Stimulated activated CD4-positive, alpha-beta T cell treated with anti-CD3 and anti-CD28 coated beads, Interleukin-12 subunit alpha, Interleukin-12 subunit beta, amount 100 ng/mL, for 4 hours (primary cell): ENCODE results near the gene MEX3B.
"Not testable (repeated sequence)": the region's sequence is repeated elsewhere in the genome, so short reads cannot be mapped to it uniquely, and the experiment has no call there.

Experiments used
- DNase-seq: peaks from one replicate; pipeline ENCODE4 v3.0.0-alpha.2; 2020

The MEX3B gene

DNA sequence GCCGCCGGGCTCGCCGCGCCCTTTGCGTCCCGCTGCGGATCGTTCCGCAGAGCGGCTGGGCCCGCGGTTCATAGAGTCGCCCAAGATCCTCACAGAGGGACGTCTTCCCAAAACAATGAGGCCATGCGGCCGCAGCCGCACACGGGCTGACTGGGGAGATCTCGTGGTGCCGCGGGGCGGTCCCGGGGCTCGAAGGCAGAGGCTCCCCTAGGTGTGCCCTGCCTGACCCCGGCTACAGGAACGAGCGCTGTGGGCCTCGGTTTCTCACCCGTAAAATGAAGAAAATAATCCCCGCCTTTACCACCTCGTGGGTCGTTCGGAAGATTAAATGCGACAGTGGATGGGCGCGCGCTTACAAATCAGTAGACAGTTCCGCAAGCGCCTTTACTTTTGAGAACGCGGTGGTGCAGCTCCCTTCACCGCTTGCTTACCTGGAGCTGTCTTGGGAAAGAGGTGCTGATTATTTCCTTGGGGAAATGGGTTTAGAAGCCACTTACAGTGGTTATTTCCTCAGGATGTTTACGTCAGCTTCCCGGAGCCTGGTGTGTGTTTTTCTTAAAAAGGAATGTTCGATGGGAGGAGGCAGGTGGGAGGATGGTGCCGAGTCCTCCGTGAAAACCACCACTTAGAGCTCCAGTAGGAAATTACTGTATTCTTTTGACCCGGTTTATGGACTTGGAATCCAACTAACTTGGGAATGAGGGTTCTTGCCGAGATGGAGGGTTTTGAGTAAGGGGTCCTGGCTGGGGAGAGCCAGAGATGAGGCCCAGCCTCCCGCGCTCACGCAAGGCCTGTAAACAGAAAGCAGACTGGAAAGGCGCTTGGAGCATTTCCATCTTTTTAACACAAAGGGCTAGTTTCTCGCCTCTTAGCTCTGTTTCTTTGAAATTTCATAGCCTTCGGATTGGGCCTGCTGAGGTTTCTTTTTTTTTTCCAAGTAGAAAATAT is 1.9 kb upstream of the MEX3B start:
- no peak for DNase-seq

DNA sequence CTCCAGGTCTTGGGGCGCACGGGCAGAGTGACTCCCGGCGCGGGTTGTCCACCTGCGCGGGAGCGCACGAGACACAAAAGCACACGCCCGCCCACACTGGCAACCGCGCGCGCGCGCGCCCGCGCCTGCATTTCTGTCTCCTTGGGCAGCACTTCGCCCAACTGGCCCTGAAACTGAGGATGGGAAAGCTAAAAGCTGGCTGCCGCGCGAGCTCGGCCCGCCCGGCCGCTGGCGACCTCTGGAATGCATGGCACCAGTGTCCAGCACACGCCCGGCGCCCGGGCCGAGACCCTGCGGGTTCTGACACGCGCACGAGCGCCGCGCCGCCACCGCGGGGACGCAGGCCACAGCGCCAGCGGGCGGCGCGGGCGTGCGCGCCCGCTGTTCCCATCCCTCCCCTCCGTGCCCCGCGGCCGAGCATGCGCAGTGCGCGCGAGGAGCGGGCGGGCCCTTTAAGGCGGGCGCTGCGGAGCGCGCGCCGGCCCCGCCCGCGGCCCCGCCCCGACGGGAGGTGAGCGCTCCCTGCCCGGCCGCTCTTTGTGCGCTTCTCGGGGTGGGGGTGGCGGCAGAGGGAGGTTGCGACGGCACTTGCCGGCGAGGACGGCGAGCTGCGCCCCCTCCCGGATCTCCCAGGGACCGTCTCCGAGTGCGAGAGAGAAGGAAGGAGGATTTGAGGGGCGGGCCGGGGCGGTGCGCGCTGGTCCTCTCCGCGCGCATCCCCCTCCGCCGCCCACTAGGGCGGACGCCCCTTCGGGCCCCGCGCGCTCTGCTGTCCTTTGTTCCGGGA is 1.0 kb upstream of the MEX3B start:
- DNase-seq: peak; percentile 84

DNA sequence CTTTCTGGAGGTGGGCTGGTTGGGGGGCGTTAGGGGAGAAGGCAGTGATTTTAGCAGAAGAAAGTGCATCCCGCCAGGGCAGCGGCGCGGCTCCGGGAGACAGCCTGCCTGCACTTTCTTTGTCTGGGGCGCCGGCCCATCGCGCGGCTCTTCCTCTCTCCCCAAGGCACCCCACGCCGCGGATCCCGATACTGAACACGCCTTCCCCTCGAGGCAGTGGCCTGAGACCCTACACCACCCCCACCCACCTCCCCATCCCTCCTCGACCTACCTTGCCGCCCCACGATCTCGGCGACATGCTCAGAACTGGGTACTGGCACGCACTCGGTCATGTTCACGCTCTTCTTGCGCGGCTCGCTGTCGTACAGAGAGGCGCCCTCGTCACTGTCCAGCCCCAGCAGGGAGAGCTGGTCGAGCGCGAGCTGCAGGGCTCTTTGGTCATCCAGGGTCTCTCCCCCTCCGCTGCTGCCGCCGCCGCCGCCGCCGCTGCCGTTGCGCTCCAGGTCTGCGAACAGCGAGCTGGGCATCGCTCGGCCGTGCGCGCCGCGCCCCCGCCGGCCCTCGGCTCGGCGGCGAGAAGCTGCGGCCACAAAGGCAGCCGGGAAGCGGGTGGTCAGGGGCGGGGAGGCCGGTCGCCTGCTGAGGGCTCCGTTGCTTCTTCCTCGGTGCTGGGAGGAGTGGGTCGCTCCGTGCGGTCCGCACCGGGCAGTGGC is 483 bp downstream of the MEX3B start:
- DNase-seq: no peak

DNA sequence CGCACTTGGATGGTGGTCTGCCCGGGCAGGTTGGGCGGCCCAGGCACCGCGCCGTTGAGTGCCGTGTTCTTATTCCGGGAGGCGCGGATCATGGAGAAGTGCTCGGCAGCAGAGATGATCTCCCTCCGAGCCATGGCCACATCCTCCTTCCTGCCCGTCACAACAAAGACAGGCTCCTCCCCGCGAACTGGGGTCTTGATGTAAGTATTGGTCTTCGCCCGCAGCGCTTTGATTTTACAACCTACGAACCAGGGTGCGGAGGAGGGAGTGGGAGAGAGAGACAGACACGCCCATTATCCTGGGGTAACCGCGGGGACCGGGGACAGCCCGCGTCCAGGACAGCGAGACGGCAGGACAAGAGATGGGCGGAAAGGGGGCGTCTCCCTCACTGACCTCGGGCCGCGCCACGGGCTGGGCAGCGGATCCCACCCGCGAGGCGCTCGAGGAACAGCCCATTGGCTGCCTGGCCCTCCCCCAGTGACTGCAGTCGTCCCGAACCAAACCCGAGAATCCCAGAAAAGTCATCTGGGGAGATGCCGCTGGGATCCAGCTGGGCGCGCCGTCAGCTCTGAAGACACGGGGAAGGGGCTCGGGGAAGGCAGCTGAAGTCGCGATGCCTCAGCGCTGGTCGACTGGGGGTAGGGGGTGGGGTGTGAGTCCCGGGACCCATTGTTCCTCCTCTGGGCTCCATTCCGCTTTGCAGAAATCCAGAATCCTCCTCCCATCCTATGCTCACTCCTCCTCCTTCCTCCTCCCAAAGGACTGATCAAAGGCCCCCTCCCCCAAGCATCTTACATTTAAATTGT is 1.2 kb downstream of the MEX3B start:
- DNase-seq: no peak

DNA sequence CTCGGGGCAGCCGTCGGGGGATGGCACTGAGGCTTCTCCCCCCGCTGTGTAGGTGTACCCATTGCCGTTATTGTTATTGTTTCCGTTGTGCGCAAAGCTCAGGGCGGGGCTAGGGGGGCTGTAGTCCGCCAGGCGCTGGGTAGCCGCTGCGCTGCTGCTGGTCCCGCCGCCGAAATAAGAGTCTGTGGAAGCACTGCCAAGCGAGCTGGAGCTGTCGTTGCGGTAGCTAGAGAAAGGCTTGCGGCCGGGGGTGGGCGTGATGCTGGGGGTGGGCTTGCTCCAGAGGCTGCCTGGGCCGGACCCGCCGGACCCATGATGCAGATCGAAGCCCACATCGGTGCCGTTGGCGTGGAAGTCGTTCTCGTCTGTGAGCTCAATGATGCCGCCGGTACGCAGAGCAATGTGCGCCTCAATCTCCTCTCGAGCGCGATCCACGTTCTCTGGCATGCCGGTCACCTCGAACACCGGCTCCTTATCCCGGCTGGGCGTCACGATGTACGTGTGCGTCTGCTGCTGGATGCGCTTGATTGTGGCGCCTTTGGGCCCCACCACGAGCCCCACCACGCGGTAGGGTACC is 1.9 kb downstream of the MEX3B start:
- no peak for DNase-seq

DNA sequence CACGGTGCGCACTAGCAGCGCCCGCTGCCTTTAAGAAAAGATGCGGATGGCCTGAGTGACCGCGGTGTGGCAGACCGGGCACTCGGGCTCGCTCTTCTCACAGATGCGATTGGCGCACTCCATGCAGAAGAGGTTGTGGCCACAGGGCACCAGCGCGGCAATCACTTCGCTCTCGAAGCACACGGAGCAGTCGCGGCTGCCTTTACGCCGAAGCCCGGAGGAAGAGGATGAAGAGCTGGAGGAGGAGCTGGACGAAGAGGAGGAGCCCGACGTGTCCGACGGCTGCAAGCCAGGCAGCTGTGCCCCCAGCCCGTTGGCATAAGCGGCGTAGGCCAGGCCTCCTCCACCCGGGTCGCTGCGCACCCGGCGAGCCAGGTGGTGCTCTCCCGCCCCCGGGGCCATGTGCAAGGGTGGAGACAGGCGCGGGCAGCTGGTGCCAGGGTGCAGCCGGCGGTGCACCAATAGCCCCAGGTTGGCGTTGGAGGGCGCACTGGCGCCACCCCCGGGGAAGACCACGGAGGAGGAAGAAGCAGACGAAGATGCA is 2.6 kb downstream of the MEX3B start:
- DNase-seq: no peak

DNA sequence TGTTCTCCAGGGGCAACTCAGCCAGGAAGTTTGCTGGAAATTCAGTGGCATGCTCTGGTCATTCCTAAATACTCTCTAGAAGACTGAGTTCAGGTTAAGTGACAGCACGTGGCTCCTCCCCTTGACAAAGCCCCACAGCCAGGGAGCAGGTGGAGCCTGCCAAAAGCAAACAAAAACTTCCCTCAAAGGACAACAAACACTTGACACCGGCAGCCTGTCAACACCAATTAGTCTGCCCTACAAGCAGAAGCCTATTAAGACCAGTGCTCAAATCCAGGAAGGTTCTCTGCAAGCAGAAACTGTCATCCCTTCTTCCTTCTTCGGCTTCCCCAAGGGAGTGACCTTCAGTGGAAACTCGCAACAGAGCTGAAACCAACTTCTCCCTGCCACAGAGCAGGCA is 5.0 kb downstream of the MEX3B start:
- DNase-seq: no peak

DNA sequence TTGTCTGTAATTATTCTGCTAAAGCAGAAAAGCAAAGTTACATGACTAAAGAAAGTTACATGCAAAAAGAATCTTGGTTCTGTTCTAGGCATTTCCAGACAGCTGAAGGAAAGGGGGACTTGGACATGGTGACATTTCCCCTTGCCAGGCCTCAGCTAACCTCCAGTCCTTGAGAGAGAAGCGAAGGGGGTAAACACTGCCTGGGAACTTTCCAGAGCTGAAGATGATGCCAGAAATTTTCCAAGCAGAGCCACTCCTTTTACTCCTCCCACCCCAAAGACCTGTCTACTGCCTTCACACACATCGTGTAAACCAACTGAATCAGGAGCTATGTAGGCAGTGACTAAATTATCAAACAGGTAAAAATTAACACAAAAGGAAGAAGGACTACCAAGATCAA is 5.4 kb downstream of the MEX3B start:
- no peak for DNase-seq

DNA sequence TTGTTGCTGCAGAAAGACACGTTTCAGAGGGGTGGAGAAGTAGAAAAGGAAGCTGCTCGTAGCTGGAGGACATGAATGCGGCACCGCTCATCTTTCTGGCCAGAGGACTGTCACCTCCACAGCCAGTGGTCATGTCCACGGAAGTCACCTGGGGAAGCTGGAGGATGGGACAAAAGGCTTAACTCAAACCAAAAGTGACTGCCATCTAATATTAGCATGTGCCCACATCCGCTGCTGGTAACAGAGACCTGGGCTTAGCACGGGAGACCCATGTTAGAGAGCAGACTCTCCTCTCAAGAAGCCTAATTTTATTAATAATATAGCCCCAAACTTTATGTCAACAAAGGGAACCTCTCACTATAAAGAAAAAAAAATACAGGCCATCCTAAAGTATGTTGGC is 5.9 kb downstream of the MEX3B start:
- DNase-seq: no peak

DNA sequence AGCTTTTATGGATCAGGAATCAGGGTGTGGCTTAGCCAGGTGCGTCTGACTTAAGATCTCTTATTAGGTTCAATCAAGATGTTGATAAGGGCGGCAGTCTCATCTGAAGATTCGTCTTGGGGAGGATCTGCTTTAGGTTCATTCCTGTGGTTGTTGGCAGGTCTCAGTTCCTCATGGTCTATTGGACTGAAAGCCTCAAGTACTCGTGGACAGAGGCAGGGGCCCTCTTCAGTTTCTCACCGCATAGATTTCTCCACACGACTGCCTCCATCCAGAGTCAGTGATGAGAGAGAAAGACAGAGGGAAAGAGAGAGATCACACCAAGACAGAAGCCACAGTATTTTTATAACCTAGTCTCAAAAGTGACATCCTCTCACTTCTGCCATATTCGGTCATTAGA is 9.4 kb downstream of the MEX3B start:
- no peak for DNase-seq

DNA sequence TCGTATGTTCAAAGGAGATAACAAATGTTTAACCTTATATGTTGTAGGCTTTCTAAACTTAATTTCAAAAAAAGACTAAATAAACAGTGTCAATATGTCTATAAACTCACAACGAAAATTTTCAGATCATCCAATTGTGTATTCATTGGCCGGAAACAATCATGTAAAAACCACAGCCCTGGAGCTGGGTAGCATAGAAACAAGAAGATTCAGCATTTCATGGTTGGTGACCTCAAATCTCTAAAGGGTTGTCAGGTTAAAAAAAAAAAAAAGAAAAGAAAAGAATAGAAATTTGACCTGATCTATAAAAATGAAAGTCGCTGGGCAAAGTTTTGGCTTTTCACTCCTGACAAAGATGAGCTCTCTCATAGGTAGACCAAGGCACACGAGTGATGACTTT is 13.9 kb downstream of the MEX3B start:
- no peak for DNase-seq

DNA sequence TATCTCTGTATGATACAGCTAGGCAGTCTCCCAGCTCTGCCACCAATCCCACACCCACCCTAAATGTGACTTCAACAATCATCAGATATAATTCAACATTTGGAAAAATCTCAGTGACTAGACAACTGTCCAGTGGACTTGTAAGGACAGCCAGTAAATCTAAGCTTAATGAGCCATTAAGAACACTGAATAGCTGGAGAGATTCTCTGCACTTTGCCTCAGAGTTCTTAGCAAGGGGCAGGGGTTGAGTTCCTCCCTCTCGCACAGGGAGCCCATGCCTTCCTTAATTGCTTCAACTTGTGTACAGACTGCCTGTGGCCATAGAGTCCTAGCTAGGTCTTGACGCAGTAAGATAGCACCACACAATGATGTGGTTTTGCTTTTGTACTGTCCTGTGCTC is 15.6 kb downstream of the MEX3B start:
- no peak for DNase-seq

DNA sequence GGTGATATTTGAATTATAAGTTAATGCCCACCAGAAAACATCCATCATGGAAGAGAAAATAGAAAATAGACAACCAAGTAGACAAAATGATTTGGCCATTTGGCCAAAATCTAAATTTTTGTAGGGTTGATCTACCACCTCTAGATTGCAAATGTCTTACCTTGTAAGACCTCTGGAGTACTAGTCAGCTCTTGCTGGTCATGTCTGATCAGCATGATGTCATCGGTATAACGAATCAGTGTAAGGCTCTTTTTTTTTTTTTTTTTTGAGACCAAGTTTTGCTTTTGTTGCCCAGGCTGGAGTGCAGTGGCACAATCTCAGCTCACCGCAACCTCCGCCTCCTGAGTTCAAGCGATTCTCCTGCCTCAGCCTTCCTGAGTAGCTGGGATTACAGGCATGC is 17.7 kb downstream of the MEX3B start:
- DNase-seq: not testable (repeated sequence)

DNA sequence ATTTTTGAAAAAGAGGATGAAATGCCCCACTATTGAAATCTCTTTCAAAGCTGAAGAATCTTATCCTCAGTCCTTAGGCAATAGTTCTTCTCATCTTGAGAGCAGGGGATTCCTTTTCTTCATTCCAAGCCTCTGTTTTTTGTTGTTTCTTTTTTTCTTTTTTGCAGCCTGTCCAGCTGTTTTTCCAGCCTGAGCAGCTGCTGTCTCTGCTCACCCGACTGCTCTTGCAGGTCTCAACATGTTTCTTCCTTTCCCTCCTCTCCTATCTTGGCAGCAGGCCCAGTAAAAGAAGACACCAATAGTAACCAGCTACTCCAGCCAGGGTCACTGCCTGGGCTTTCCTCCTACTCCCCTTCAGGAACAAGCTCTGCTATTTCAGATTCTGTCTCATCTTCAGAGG is 23.8 kb downstream of the MEX3B start:
- DNase-seq: no peak

DNA sequence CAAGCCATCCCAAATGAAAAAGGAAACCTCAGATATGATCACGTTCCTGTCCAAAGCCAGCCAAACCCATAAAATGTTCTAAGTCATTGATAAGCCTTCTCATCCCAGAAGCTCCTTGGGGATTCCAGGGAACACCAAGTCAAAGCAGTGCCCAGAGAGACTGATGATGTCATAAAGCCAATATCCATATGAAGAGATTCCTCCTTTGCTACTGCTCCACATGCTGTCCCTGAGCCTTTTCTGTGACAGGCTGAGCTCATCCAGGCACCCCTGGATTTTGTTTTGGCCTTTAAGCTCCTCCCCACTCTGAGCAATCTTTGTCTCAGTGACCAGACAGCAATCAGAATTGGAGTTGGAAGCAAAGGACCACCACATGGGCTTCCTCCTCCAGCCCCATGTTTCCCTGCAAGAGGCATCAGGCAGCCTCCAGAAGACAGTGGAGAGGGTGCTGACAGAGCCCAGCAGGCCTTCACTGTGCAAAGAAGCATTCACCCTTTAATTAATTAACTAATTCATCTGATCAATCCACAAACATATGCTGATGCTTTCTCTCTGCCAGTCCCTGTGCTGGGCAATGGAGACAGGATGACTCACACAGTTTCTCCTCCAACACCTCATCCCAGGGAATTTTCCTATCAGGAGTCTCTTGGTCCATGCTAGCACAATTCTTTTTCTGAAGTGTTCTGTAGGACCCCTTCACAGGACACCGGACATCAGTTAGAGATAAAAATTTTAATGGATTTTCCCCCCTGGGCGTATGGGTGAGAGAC is 25.0 kb downstream of the MEX3B start:
- DNase-seq: no peak

DNA sequence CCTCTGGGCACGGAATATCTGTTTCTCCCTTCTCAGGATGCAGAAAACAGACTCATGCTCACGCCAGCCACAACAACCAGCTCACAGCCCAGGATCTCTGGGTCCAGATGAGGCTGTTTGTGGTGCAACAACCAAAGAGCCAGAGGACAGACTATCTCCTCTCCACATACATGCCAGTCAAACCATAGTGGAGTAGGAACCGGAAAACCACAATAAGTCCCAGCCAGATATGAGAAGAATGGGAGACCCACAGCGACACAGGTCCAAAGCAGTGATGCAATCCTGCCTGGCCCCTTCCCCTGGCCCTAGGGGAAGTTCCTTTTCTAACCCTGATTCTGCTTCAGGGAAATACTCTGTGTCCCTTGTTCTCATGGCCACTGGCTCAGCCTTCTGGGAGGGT is 27.6 kb downstream of the MEX3B start:
- DNase-seq: no peak

DNA sequence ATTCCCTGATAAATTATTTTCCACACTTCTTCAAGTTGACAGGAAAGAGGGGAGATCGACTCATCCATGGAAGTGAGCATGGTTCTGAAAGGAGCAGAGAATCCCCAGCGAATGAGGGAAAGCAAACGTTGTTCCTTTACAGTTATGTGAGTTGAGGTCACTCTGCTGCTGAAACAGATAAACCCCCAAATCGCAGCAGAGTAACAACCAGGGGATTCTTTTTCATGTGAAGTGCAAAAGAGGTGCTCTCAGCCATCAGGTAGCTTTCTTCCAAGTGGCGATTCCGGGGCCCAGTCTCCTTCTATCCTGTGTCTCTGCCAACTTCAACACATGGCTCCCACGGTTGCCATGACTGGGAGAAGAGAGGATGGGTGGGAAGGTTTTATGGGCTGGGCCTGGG is 28.2 kb downstream of the MEX3B start:
- DNase-seq: no peak

DNA sequence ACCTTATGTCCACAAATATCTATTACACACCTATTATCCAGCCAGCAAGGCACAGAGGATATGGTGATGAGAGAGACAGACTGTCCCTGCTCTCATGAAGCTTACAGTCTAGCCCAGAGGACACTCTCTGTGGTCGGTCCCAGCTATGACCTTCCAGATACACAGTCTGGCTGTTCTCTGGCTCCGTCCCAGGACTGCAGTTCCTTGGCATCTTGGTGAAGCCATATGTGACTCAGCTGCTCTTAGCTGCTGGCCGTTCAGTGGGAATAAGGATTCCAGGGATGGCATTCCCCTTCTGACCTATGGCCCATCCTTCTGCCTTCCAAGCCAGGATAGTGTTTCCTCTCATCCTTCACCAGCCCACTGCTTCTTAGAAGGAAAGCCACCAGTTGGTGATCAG is 30.8 kb downstream of the MEX3B start:
- DNase-seq: no peak

DNA sequence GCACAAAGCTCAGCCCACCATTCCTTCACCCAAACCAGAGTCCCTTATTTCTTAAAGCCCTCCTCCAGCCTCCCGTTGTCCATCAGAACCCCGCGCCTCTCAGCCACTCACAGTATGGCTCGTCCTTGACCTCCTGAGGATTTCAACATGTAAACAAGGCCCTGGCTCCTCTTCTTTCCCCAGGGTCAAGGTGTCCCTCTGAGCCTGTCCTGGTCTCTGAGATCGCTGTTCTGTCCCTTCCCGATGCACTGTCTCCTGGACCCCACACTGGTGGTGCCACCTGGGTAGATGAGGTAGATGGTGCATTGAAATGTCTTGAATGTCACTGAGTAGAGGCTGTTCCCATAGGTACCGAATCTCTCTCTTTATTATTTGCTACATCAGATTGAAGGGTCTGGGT is 32.9 kb downstream of the MEX3B start:
- no peak for DNase-seq

DNA sequence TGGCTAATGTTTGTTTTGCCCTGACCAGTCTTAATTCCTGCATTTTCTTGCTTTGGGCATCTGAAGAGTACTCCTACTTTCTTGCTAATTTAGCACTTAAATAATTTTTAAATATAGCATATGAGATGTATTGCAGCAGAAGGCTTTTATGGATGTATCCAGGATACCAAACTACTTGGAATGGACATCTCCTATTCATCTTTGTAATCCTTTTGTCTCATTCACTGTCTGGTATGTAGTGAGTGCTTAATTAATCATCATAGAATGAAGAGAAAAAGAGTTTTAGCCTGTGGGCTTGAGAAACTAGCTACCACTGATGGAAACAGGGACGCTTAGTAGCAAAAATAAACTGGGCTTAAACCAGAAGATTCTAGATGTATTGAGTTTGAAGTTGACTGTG is 40.6 kb downstream of the MEX3B start:
- DNase-seq: no peak

DNA sequence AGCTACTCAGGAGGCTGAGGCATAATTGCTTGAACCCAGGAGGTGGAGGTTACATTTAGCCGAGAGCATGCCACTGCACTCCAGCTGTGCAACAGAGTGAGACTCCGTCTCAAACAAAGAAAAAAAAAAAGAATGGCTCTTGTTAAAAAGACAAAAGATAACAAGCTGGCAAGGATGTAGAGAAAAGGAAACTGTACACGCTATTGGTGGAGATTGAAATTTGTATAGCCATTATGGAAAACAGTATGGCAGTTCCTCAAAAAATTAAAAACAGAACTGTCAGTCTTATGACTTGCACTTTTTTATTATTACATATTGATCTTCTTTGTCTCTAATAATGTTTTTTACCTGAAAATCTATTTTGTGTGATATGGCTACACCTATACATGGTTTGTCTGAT is 41.9 kb downstream of the MEX3B start:
- DNase-seq: no peak
